Erythroblast (primary cell): ENCODE results near the gene AGXT2.

Experiments used
- GATA1 ChIP-seq: IDR thresholded peaks from 2 replicates; pipeline ENCODE4 v1.6.1; 2011; ENCODE audit warnings: low read depth, mild to moderate bottlenecking, control low read depth, low read length, moderate library complexity
- POLR2A ChIP-seq: IDR thresholded peaks from 2 replicates; pipeline ENCODE4 v1.6.1; 2011; ENCODE audit warnings: mild to moderate bottlenecking, low read length

DNA sequence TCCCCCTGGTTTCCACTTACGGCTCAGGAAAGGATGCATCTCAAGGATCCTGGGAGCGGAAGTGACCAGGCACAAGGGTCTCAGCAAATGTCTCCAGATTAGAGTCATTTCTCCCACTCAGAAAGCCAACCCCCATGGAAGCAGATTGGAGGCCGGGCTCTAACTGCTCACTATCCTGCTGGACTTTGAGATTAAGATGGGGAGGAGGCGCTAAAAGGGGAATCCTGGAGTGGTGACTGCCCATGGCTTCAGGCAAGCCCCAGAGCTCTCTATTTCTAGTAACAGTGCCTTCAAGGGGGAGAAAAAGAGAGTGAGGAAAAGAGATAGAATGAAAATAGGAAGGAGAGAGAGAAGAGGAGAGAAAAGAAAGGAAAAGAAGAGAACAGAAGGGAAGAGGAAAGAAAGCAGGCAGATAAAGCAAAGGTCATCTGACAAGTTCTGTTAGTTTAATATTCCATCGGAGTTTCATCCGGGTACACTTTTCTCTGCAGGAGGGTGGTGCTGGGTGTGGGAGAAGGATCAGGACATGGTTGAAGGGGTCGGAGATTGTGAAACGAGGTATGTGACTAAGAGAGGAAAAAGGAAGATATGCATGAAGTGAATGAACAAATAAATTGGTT lies at the start of gene AGXT2:
- TF ChIP-seq POLR2A (no peak), GATA1 (no peak)
